H9 (cell line): Measurements from ENCODE around the gene SERPINH1. TPM values are rescaled to one million over a fixed set of nuclear protein-coding genes. Genes with fewer than 3 reads are reported as not detected.

Experiments used
- DNase-seq: peaks from one replicate; pipeline ENCODE4 v3.0.0-alpha.2; 2017
- H2AFZ ChIP-seq: one replicate; pipeline ENCODE4 v1.6.1; 2013; ENCODE audit warnings: mild to moderate bottlenecking, low read length, control low read depth, moderate library complexity
- H2AK5ac ChIP-seq: 2 replicates; pipeline ENCODE4 v1.6.1; 2013; ENCODE audit warnings: low read length, control low read depth, mixed read lengths; ENCODE audit not compliant: insufficient read length
- H2BK120ac ChIP-seq: one replicate; pipeline ENCODE4 v1.6.1; 2013; ENCODE audit warnings: low read depth, mild to moderate bottlenecking, low read length, control low read depth, inconsistent platforms; ENCODE audit not compliant: poor library complexity, severe bottlenecking
- H2BK12ac ChIP-seq: 2 replicates; pipeline ENCODE4 v1.6.1; 2013; ENCODE audit warnings: low read length, control low read depth, mixed read lengths, low read depth; ENCODE audit not compliant: insufficient read length
- H2BK15ac ChIP-seq: 2 replicates; pipeline ENCODE4 v1.6.1; 2013; ENCODE audit warnings: low read depth, low read length, control low read depth
- H2BK20ac ChIP-seq: one replicate; pipeline ENCODE4 v1.6.1; 2013; ENCODE audit warnings: low read depth, mild to moderate bottlenecking, low read length, control low read depth, inconsistent platforms; ENCODE audit not compliant: poor library complexity, severe bottlenecking
- H2BK5ac ChIP-seq: 2 replicates; pipeline ENCODE4 v1.6.1; 2013; ENCODE audit warnings: low read length, control low read depth, mixed read lengths; ENCODE audit not compliant: insufficient read length
- H3K14ac ChIP-seq: 2 replicates; pipeline ENCODE4 v1.6.1; 2013; ENCODE audit warnings: low read length, control low read depth; ENCODE audit not compliant: insufficient read depth
- H3K18ac ChIP-seq: 2 replicates; pipeline ENCODE4 v1.6.1; 2013; ENCODE audit warnings: low read depth, mild to moderate bottlenecking, mixed read lengths, low read length, control low read depth; ENCODE audit not compliant: insufficient read length
- H3K23ac ChIP-seq: 2 replicates; pipeline ENCODE4 v1.6.1; 2013; ENCODE audit warnings: low read length, control low read depth, mixed read lengths, low read depth; ENCODE audit not compliant: insufficient read length
- H3K23me2 ChIP-seq: 2 replicates; pipeline ENCODE4 v1.6.1; 2013; ENCODE audit warnings: low read depth, mild to moderate bottlenecking, mixed read lengths, low read length, control low read depth; ENCODE audit not compliant: insufficient read length, poor library complexity, severe bottlenecking
- H3K27ac ChIP-seq: 2 replicates; pipeline ENCODE4 v1.5.1; 2013; ENCODE audit warnings: low read length, control low read depth, mixed read lengths, low read depth; ENCODE audit not compliant: insufficient read length
- H3K27me3 ChIP-seq: 2 replicates; pipeline ENCODE4 v1.6.1; 2013; ENCODE audit warnings: low read length, control low read depth, inconsistent platforms; ENCODE audit not compliant: insufficient read depth
- H3K4ac ChIP-seq: 2 replicates; pipeline ENCODE4 v1.6.1; 2013; ENCODE audit warnings: low read depth, mild to moderate bottlenecking, control low read depth, inconsistent platforms, low read length, moderate library complexity
- H3K4me1 ChIP-seq: 2 replicates; pipeline ENCODE4 v1.6.1; 2013; ENCODE audit warnings: low read length, control low read depth, inconsistent platforms; ENCODE audit not compliant: insufficient read depth
- H3K4me2 ChIP-seq: 2 replicates; pipeline ENCODE4 v1.6.1; 2013; ENCODE audit warnings: low read length, control low read depth, mixed read lengths; ENCODE audit not compliant: insufficient read length, insufficient read depth
- H3K56ac ChIP-seq: 2 replicates; pipeline ENCODE4 v1.6.1; 2013; ENCODE audit warnings: low read depth, mild to moderate bottlenecking, mixed read lengths, low read length, control low read depth; ENCODE audit not compliant: insufficient read length
- H3K79me1 ChIP-seq: 2 replicates; pipeline ENCODE4 v1.6.1; 2013; ENCODE audit warnings: low read depth, mild to moderate bottlenecking, moderate library complexity, low read length, control low read depth, inconsistent platforms; ENCODE audit not compliant: insufficient read depth, poor library complexity, severe bottlenecking
- H3K79me2 ChIP-seq: 2 replicates; pipeline ENCODE4 v1.6.1; 2013; ENCODE audit warnings: low read length, control low read depth, inconsistent platforms; ENCODE audit not compliant: insufficient read depth
- H3K9ac ChIP-seq: 2 replicates; pipeline ENCODE4 v1.6.1; 2013; ENCODE audit warnings: low read length, control low read depth, mixed read lengths; ENCODE audit not compliant: insufficient read length; ENCODE audit errors: extremely low read depth
- H3K9me3 ChIP-seq: one replicate; pipeline ENCODE4 v1.6.1; 2013; ENCODE audit warnings: low read depth, low read length, inconsistent platforms; ENCODE audit not compliant: control insufficient read depth
- H3T11ph ChIP-seq: one replicate; pipeline ENCODE4 v1.6.1; 2013; ENCODE audit warnings: mild to moderate bottlenecking, low read length, control low read depth, inconsistent platforms
- H4K20me1 ChIP-seq: one replicate; pipeline ENCODE4 v1.6.1; 2013; ENCODE audit not compliant: control insufficient read depth, insufficient read length, insufficient read depth
- H4K5ac ChIP-seq: 2 replicates; pipeline ENCODE4 v1.6.1; 2013; ENCODE audit warnings: low read depth, mild to moderate bottlenecking, mixed read lengths, low read length, control low read depth; ENCODE audit not compliant: insufficient read length
- H4K8ac ChIP-seq: replicated peaks from 2 replicates; pipeline ENCODE4 v1.6.1; 2013; ENCODE audit warnings: low read length, control low read depth, mixed read lengths, low read depth; ENCODE audit not compliant: insufficient read length
- H4K91ac ChIP-seq: 2 replicates; pipeline ENCODE4 v1.6.1; 2013; ENCODE audit warnings: low read depth, mild to moderate bottlenecking, moderate library complexity, mixed read lengths, low read length, control low read depth; ENCODE audit not compliant: insufficient read length
- H3K27ac Mint-ChIP-seq, 3 experiments: 2 replicates in 2 of 3; 3 replicates in 1 of 3; pipeline ENCODE4 v1.8.0; 2020 to 2021; ENCODE audit warnings: mixed read lengths in 3 of 3, mild to moderate bottlenecking in 1 of 3, moderate library complexity in 1 of 3
- H3K27me3 Mint-ChIP-seq: 2 replicates; pipeline ENCODE4 v1.8.0; 2021; ENCODE audit warnings: low read depth, mild to moderate bottlenecking, moderate library complexity, mixed read lengths
- H3K36me3 Mint-ChIP-seq, 3 experiments: 2 replicates in 2 of 3; 3 replicates in 1 of 3; pipeline ENCODE4 v1.8.0; 2020 to 2021; ENCODE audit warnings: low read depth in 3 of 3, mixed read lengths in 3 of 3; ENCODE audit not compliant: insufficient read depth in 1 of 3
- H3K4me1 Mint-ChIP-seq, 2 experiments: 2 replicates each; pipeline ENCODE4 v1.8.0; 2020; ENCODE audit warnings: mixed read lengths in 2 of 2
- H3K4me3 Mint-ChIP-seq, 2 experiments: 2 replicates in 1 of 2; 3 replicates in 1 of 2; pipeline ENCODE4 v1.8.0; 2020 to 2021; ENCODE audit warnings: mild to moderate bottlenecking in 2 of 2, mixed read lengths in 2 of 2, moderate library complexity in 1 of 2
- H3K9me3 Mint-ChIP-seq, 2 experiments: 2 replicates in 1 of 2; 3 replicates in 1 of 2; pipeline ENCODE4 v1.8.0; 2020; ENCODE audit warnings: mild to moderate bottlenecking in 2 of 2, mixed read lengths in 2 of 2, moderate library complexity in 1 of 2
- CTCF ChIP-seq: fragments of 200-600 bp; sonication (generic); conservative IDR thresholded peaks from 3 replicates; pipeline ENCODE4 v1.8.0; 2021; ENCODE audit warnings: antibody characterized with exemption, mild to moderate bottlenecking
- WGBS: extraction: QIAGEN DNeasy Blood & Tissue Kit; methylation state at CpG from one replicate; pipeline ENCODE4 v1.1.7; 2013; ENCODE audit warnings: missing lambda C conversion rate, low lambda C conversion rate, mixed read lengths; ENCODE audit not compliant: insufficient read length; ENCODE audit errors: extremely low coverage; 5-methylcytosine and 5-hydroxymethylcytosine counted together
- total RNA-seq: library from RNA; stranded (reverse); gene quantifications from 2 replicates; pipeline ENCODE4 v1.2.1, GENCODE V29; 2021

The SERPINH1 gene
- total RNA-seq, 1 experiment from 2014 or later = 253 TPM

DNA sequence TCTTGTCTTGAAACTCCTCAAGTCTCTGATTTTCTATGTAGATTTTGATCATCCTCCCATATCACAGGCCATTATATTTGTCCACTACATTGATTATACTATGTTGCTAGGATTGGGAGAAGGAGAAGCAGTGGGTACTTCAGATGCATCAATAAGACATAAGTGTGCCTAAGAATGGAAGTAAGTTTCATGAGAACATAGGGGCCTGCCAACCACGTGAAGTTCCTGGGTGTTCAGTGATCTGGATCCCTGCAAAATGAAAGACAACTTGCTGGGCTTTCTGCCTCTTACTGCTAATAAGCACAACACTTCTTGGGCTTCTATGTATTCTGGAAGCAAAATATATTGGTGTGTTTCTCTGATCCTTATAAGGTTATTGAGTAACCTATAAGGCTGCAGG lies 17.8 kb downstream of the SERPINH1 start:
- H3K4me1 Mint-ChIP-seq = peaks cover 27 to 28% of the 10 kb centered on the region in 2 experiments
- no CpG with 5 or more reads among the region's 1 CpG for WGBS
- Histone ChIP-seq H4K8ac (no peak overlapping the region), H4K91ac (no peak overlapping the region), H3K27me3 (no peaks in the 10 kb centered on the region), H3K79me2 (no peaks in the 10 kb centered on the region), H2AFZ (no peak overlapping the region), H3K4me1 (no peaks in the 10 kb centered on the region; the same call in 1 of the 2 replicates), H3K27ac (no peak overlapping the region), H2AK5ac (no peak overlapping the region), H3K4me2 (no peak overlapping the region), H4K5ac (no peak overlapping the region), H2BK120ac (no peak overlapping the region), H3K18ac (no peak overlapping the region), H3K79me1 (no peaks in the 10 kb centered on the region), H3K4ac (no peak overlapping the region), H3K23ac (no peak overlapping the region), H3T11ph (no peak overlapping the region), H3K23me2 (peaks cover 8% of the 10 kb centered on the region), H2BK12ac (no peak overlapping the region), H2BK20ac (no peak overlapping the region), H3K9ac (no peak overlapping the region), H4K20me1 (no peaks in the 10 kb centered on the region), H3K9me3 (no peaks in the 10 kb centered on the region), H3K14ac (no peak overlapping the region), H3K56ac (no peak overlapping the region), H2BK5ac (no peak overlapping the region), H2BK15ac (no peak overlapping the region)
- no peak overlapping the region for H3K27ac Mint-ChIP-seq
- peaks cover 16% of the 10 kb centered on the region for H3K27me3 Mint-ChIP-seq
- DNase-seq = no peak
- no peak overlapping the region for H3K4me3 Mint-ChIP-seq
- no peak for TF ChIP-seq CTCF
- H3K36me3 Mint-ChIP-seq = peaks cover 0 to 4% (median 0%) of the 10 kb centered on the region in 3 experiments; a peak in 2 of 7 replicates
- H3K9me3 Mint-ChIP-seq = no peaks in the 10 kb centered on the region
